ENCODE results near the gene PTPRJ.

PTPRJ gene

GRCh38 chr11:47967577-47968525, 12.5 kb upstream of the PTPRJ start:
- no peak for DNase-seq (ENCODE audit: low read depth in 2 of 2, low spot score in 1 of 2)

GRCh38 chr11:47969401-47969800, 11.0 kb upstream of the PTPRJ start:
- no peak for DNase-seq (ENCODE audit: low read depth in 2 of 2, low spot score in 1 of 2)

- no peak for DNase-seq (ENCODE audit: low read depth in 2 of 2, low spot score in 1 of 2)
Measured at GRCh38 chr11:47971501-47971900, 8.9 kb upstream of the PTPRJ start.

GRCh38 chr11:47973173-47973572, 7.2 kb upstream of the PTPRJ start:
- DNase-seq (ENCODE audit: low read depth in 2 of 2, low spot score in 1 of 2), result no peak

DNA sequence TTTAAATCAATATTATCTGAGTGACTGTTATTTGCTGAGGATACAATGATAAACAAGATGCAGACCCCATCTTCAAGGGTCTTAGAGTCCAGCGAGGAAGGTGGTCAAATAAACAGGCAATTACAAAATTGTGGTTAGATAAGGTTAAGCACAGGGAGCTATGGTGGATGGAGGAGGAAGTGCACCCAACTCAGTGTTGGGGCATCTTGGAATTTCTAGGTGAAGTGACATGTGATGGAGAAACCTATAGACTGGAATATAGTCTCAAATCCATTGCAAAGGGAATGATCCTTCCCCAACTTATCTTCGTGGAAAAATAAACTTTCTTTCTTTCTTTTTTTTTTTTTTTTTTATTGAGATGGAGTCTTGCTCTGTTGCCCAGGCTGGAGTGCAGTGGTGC, 3.4 kb upstream of the PTPRJ start:
- DNase-seq (ENCODE audit: low read depth in 2 of 2, low spot score in 1 of 2), result no peak

DNA sequence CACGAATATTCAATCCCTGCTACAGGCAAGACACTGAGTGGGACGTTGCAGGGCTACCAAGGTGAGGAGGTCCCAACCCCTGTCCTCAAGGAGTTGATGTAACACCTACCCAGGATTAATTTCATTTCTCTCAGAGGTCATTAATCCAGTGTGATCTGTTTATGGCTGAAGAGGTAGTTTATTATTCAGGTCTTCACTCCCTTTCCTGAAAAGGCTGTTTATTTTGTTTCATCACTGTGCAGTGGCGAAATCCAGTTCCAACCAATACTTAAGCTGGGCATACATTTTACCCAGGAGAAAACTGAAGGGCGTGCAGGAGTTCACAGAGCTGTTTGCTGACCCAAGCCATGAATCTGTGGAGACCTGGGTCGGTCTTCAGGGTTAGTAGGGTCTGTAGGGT, 2.7 kb upstream of the PTPRJ start:
- DNase-seq (ENCODE audit: low read depth in 2 of 2, low spot score in 1 of 2), result no peak

DNA sequence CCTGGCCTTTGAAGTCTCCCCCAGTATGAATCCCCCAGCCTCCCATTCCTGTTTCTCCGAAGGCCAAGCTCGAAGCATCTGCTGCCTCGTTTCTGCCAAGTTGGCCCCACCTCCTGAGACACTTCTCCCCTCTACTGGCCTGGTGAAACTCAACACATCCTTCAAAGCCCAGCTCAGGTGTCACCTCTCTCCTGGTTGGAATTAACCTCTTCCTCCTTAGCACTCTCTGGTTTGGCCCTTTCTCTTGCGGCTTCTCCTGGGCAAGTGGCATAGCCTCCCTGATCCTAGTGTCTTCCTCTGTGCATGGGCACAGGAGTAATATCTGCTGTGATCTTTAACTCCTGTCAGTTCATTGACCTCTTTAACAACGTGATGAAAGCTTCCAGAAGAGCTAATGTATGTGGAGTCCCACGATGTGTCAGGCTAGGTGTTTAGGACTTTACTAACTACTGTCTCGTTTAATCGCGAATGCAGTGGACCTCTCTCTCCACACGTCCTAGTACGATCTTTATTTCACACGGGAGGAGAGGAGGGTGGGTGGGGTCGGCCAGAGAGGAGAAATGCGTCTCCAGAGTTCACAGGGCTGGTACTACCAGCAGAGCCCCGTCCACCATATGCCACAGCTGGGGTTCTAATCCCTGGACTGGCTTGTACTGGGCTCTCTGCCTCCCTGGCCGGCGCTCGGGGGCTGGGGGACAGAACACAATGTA, 826 bp upstream of the PTPRJ start:
- DNase-seq (ENCODE audit: low read depth in 2 of 2, low spot score in 1 of 2), result no peak

GRCh38 chr11:47980907-47981621, 705 bp downstream of the PTPRJ start:
- no peak for DNase-seq (ENCODE audit: low read depth in 2 of 2, low spot score in 1 of 2)

- DNase-seq (ENCODE audit: low read depth in 2 of 2, low spot score in 1 of 2), result no peak
Measured at GRCh38 chr11:47981667-47982404, 1.5 kb downstream of the PTPRJ start.

GRCh38 chr11:47982616-47983015, 2.3 kb downstream of the PTPRJ start:
- no peak for DNase-seq (ENCODE audit: low read depth in 2 of 2, low spot score in 1 of 2)

DNA sequence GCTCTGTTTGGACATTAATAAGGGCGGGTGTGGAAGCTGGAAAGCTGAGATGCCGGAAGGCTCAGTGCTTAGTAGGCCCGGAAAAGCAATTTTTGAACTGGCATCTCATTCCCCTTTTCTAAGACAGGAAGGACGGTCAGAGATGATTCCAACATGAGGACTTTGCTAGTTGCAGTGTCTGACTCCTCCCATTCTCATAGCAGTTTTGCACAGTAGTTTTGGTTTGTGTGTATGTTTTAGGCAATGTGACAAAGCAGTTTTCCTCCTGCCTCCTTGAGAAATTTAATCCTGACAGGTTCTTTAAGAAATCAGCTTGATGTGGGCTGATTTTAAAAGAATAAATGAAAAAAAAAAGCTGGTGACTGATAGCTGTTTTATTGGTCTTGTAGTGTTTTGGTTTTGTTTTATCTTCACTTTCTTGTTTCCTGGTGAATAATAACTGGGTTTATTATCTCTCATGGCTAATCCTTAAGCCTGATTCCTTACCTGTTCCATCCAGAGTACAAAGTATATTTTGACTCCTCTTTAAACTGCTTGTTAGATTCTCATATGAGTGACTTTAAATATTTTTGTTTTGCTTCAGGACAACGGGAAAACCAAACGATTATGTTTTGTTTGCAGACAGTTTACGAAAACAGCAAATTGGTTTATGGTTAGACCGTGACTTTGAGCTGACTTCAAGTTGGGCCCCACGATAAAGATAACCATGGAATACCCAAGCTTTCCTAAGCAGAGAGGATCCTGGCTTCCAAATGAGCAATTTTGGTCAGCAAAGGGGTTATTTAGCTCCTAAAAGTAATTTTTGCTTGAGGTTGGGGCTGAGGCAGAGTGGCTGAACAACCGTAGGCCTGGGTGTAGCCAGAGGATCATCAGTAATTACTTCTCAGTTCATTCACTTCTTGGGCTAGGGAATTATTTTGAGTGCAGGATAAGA, 3.4 kb downstream of the PTPRJ start:
- no peak for DNase-seq (ENCODE audit: low read depth in 2 of 2, low spot score in 1 of 2)

DNA sequence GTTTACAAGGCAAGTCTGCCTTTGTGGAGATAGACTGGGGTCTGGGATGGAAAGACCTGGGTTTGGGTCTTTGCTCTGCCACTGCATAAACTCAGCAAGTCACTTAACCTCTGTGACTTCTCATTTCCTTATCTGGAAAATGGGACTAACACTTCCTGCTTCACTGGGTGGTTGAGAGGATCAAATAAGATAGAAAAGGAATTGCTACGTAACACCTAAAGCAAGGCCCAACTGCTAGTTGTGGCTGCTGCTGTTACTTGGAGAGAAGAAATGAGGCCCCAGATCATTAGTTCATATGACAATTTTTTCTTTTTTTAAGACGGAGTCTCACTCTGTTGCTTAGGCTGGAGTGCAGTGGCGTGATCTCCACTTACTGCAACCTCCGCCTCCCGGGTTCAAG, 5.9 kb downstream of the PTPRJ start:
- no peak for DNase-seq (ENCODE audit: low read depth in 2 of 2, low spot score in 1 of 2)

- no peak for DNase-seq (ENCODE audit: low read depth in 2 of 2, low spot score in 1 of 2)
Measured at GRCh38 chr11:47986742-47987141, 6.4 kb downstream of the PTPRJ start.

- no peak for DNase-seq (ENCODE audit: low read depth in 2 of 2, low spot score in 1 of 2)
Measured at GRCh38 chr11:47987310-47987709, 7.0 kb downstream of the PTPRJ start.

- no peak for DNase-seq (ENCODE audit: low read depth in 2 of 2, low spot score in 1 of 2)
Measured at GRCh38 chr11:47987781-47988180, 7.4 kb downstream of the PTPRJ start.

GRCh38 chr11:47989779-47990178, 9.4 kb downstream of the PTPRJ start:
- no peak for DNase-seq (ENCODE audit: low read depth in 2 of 2, low spot score in 1 of 2)

- DNase-seq (ENCODE audit: low read depth in 2 of 2, low spot score in 1 of 2), result no peak
Measured at GRCh38 chr11:47991266-47991830, 11.0 kb downstream of the PTPRJ start.

- no peak for DNase-seq (ENCODE audit: low read depth in 2 of 2, low spot score in 1 of 2)
Measured at GRCh38 chr11:47991894-47992293, 11.5 kb downstream of the PTPRJ start.

- no peak for DNase-seq (ENCODE audit: low read depth in 2 of 2, low spot score in 1 of 2)
Measured at GRCh38 chr11:47992959-47993820, 12.8 kb downstream of the PTPRJ start.
